ENCODE measurements around the gene TET1. TPM values are rescaled to one million over a fixed set of nuclear protein-coding genes. Genes with fewer than 3 reads are reported as not detected.
"Not testable (repeated sequence)": the region's sequence is repeated elsewhere in the genome, so short reads cannot be mapped to it uniquely, and the experiment has no call there.

TET1 gene
- total RNA-seq, 1 experiment from 2014 or later: 53.4 TPM

- Histone ChIP-seq H3K27ac (ENCODE audit: insufficient read length, low read depth, low read length) (no peak overlapping the region), H2BK12ac (ENCODE audit: insufficient read length, low read depth, low read length) (no peak overlapping the region), H3K23me2 (ENCODE audit: insufficient read length, low read depth, low read length, poor library complexity, severe bottlenecking) (no peaks in the 10 kb centered on the region), H3K56ac (ENCODE audit: insufficient read length, low read depth, low read length) (no peak overlapping the region), H2BK120ac (ENCODE audit: low read depth, low read length, poor library complexity, severe bottlenecking) (no peak overlapping the region), H3K4me2 (ENCODE audit: insufficient read depth, insufficient read length, low read length) (no peak overlapping the region), H3T11ph (ENCODE audit: low read length) (no peak overlapping the region), H3K14ac (ENCODE audit: insufficient read depth, low read length) (no peak overlapping the region), H3K18ac (ENCODE audit: insufficient read length, low read depth, low read length) (no peak overlapping the region), H4K8ac (replicated peaks; ENCODE audit: insufficient read length, low read depth, low read length) (no peak overlapping the region), H2BK15ac (ENCODE audit: low read depth, low read length) (no peak overlapping the region), H4K91ac (ENCODE audit: insufficient read length, low read depth, low read length) (no peak overlapping the region), H3K4ac (ENCODE audit: low read depth, low read length) (no peak overlapping the region), H2AK5ac (ENCODE audit: insufficient read length, low read length) (no peak overlapping the region), H4K5ac (ENCODE audit: insufficient read length, low read depth, low read length) (no peak overlapping the region), H3K79me2 (ENCODE audit: insufficient read depth, low read length) (no peaks in the 10 kb centered on the region; the same call in 1 of the 2 replicates), H3K9ac (ENCODE audit: extremely low read depth, insufficient read length, low read length) (no peak overlapping the region), H4K20me1 (ENCODE audit: control insufficient read depth, insufficient read depth, insufficient read length) (no peaks in the 10 kb centered on the region), H2AFZ (ENCODE audit: low read length) (no peak overlapping the region), H3K27me3 (ENCODE audit: insufficient read depth, low read length) (no peaks in the 10 kb centered on the region), H2BK5ac (ENCODE audit: insufficient read length, low read length) (no peak overlapping the region), H3K9me3 (ENCODE audit: control insufficient read depth, low read depth, low read length) (no peaks in the 10 kb centered on the region), H3K79me1 (ENCODE audit: insufficient read depth, low read depth, low read length, poor library complexity, severe bottlenecking) (peaks cover 6% of the 10 kb centered on the region), H2BK20ac (ENCODE audit: low read depth, low read length, poor library complexity, severe bottlenecking) (no peak overlapping the region), H3K23ac (ENCODE audit: insufficient read length, low read depth, low read length) (no peak overlapping the region), H3K4me1 (ENCODE audit: insufficient read depth, low read length) (no peaks in the 10 kb centered on the region)
- Mint-ChIP-seq H3K9me3 (no peaks in the 10 kb centered on the region), H3K4me1 (peaks cover 9 to 10% of the 10 kb centered on the region in 2 experiments), H3K27me3 (ENCODE audit: low read depth) (no peaks in the 10 kb centered on the region), H3K4me3 (no peak overlapping the region), H3K27ac (peak overlapping the region in 2 of 3 experiments; percentile 56 to 84; a peak in 2 of 7 replicates), H3K36me3 (ENCODE audit: insufficient read depth in 1 of 3, low read depth in 3 of 3) (peaks cover 18 to 32% (median 30%) of the 10 kb centered on the region in 3 experiments; a peak in 6 of 7 replicates)
- DNase-seq: no peak
- WGBS (ENCODE audit: extremely low coverage, insufficient read length, low lambda C conversion rate): no CpG with 5 or more reads among the region's 3 CpGs
- TF ChIP-seq, protein P1, sequence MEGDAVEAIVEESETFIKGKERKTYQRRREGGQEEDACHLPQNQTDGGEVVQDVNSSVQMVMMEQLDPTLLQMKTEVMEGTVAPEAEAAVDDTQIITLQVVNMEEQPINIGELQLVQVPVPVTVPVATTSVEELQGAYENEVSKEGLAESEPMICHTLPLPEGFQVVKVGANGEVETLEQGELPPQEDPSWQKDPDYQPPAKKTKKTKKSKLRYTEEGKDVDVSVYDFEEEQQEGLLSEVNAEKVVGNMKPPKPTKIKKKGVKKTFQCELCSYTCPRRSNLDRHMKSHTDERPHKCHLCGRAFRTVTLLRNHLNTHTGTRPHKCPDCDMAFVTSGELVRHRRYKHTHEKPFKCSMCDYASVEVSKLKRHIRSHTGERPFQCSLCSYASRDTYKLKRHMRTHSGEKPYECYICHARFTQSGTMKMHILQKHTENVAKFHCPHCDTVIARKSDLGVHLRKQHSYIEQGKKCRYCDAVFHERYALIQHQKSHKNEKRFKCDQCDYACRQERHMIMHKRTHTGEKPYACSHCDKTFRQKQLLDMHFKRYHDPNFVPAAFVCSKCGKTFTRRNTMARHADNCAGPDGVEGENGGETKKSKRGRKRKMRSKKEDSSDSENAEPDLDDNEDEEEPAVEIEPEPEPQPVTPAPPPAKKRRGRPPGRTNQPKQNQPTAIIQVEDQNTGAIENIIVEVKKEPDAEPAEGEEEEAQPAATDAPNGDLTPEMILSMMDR (conservative IDR thresholded peaks at IDR 0.05): no peak
Measured at GRCh38 chr10:68636335-68636734, 76.2 kb downstream of the TET1 start.

GRCh38 chr10:68643550-68643949 lies 83.4 kb downstream of the TET1 start:
- DNase-seq; H4K91ac ChIP-seq (ENCODE audit: insufficient read length, low read depth, low read length); H3K4ac ChIP-seq (ENCODE audit: low read depth, low read length); H2BK20ac ChIP-seq (ENCODE audit: low read depth, low read length, poor library complexity, severe bottlenecking); H3K9me3 Mint-ChIP-seq; H3K79me2 ChIP-seq (ENCODE audit: insufficient read depth, low read length); H3K23ac ChIP-seq (ENCODE audit: insufficient read length, low read depth, low read length); H3K4me1 Mint-ChIP-seq; H3K23me2 ChIP-seq (ENCODE audit: insufficient read length, low read depth, low read length, poor library complexity, severe bottlenecking); H3K27me3 ChIP-seq (ENCODE audit: insufficient read depth, low read length); H3K27ac ChIP-seq (ENCODE audit: insufficient read length, low read depth, low read length); H3K27ac Mint-ChIP-seq; H3K4me1 ChIP-seq (ENCODE audit: insufficient read depth, low read length); H4K20me1 ChIP-seq (ENCODE audit: control insufficient read depth, insufficient read depth, insufficient read length); H3K18ac ChIP-seq (ENCODE audit: insufficient read length, low read depth, low read length); H2AK5ac ChIP-seq (ENCODE audit: insufficient read length, low read length); H3K4me3 Mint-ChIP-seq; H3K79me1 ChIP-seq (ENCODE audit: insufficient read depth, low read depth, low read length, poor library complexity, severe bottlenecking); H4K5ac ChIP-seq (ENCODE audit: insufficient read length, low read depth, low read length); H3K56ac ChIP-seq (ENCODE audit: insufficient read length, low read depth, low read length); H3K14ac ChIP-seq (ENCODE audit: insufficient read depth, low read length); H3K27me3 Mint-ChIP-seq (ENCODE audit: low read depth); H2BK120ac ChIP-seq (ENCODE audit: low read depth, low read length, poor library complexity, severe bottlenecking); H2BK12ac ChIP-seq (ENCODE audit: insufficient read length, low read depth, low read length); H2BK5ac ChIP-seq (ENCODE audit: insufficient read length, low read length); H3K4me2 ChIP-seq (ENCODE audit: insufficient read depth, insufficient read length, low read length); H3K9me3 ChIP-seq (ENCODE audit: control insufficient read depth, low read depth, low read length); H3K9ac ChIP-seq (ENCODE audit: extremely low read depth, insufficient read length, low read length); H2AFZ ChIP-seq (ENCODE audit: low read length); H2BK15ac ChIP-seq (ENCODE audit: low read depth, low read length); H3T11ph ChIP-seq (ENCODE audit: low read length); H4K8ac ChIP-seq (replicated peaks; ENCODE audit: insufficient read length, low read depth, low read length): not testable (repeated sequence)
- H3K36me3 Mint-ChIP-seq (ENCODE audit: insufficient read depth in 1 of 3, low read depth in 3 of 3): peaks cover 28 to 56% (median 42%) of the 10 kb centered on the region in 3 experiments; a peak in 6 of 7 replicates
- no CpG with 5 or more reads among the region's 5 CpGs for WGBS (ENCODE audit: extremely low coverage, insufficient read length, low lambda C conversion rate)
